Ovary (tissue), 3 donors: Measurements from ENCODE around the gene DENND2D.

ENCODE experiments used
- EP300 ChIP-seq: sonication (generic); formaldehyde crosslinking; IDR thresholded peaks from one replicate; pipeline ENCODE4 v1.6.1; 2017; ENCODE audit warnings: antibody characterized with exemption
- POLR2A ChIP-seq: fragments of 450-650 bp; IDR thresholded peaks from one replicate; pipeline ENCODE4 v1.6.1; 2017; ENCODE audit warnings: antibody characterized with exemption, mild to moderate bottlenecking, moderate library complexity
- TF ChIP-seq, protein P1 (sequence below), 3 donors: fragments of 450-650 bp in 2 of 3; fragments of 200-600 bp in 1 of 3; IDR thresholded peaks; one replicate each; pipeline versions ENCODE4 v1.5.1 to v1.8.0; 2016 to 2022; ENCODE audit warnings: antibody characterized with exemption in 3 of 3, mild to moderate bottlenecking in 1 of 3
- donor health status: DM: no; HTN: no; CAD: no.

- TF ChIP-seq, protein P1, sequence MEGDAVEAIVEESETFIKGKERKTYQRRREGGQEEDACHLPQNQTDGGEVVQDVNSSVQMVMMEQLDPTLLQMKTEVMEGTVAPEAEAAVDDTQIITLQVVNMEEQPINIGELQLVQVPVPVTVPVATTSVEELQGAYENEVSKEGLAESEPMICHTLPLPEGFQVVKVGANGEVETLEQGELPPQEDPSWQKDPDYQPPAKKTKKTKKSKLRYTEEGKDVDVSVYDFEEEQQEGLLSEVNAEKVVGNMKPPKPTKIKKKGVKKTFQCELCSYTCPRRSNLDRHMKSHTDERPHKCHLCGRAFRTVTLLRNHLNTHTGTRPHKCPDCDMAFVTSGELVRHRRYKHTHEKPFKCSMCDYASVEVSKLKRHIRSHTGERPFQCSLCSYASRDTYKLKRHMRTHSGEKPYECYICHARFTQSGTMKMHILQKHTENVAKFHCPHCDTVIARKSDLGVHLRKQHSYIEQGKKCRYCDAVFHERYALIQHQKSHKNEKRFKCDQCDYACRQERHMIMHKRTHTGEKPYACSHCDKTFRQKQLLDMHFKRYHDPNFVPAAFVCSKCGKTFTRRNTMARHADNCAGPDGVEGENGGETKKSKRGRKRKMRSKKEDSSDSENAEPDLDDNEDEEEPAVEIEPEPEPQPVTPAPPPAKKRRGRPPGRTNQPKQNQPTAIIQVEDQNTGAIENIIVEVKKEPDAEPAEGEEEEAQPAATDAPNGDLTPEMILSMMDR (IDR thresholded peaks at IDR 0.05): no peak
- no peak for TF ChIP-seq POLR2A
- no peak for TF ChIP-seq EP300
These were observed 20.4 kb downstream of the DENND2D start for GRCh38 chr1:111179968-111180533.
